Activated CD4-positive, alpha-beta T cell treated with anti-CD3 and anti-CD28 coated beads, Interleukin-2, amount 10 ng/mL, durations not matched to agents 7 days and 5 days (primary cell): Measurements from ENCODE around the gene OPTC. TPM values are rescaled to one million over a fixed set of nuclear protein-coding genes. Genes with fewer than 3 reads are reported as not detected.
"Not testable (repeated sequence)": the region's sequence is repeated elsewhere in the genome, so short reads cannot be mapped to it uniquely, and the experiment has no call there.

ENCODE experiments used
- CTCF ChIA-PET: fragments of 350-600 bp; sonication (Branson Sonifier 250); formaldehyde crosslinking; loops from one replicate; lab custom pipeline; 2021; ENCODE audit warnings: antibody characterized with exemption; lab: Charles Lee
- POLR2A ChIA-PET: fragments of 350-600 bp; sonication (Branson Sonifier 250); formaldehyde crosslinking; loops from one replicate; lab custom pipeline; 2021; ENCODE audit warnings: antibody characterized with exemption; lab: Charles Lee
- DNase-seq: peaks from one replicate; pipeline ENCODE4 v3.0.0-alpha.2; 2020
- H3K27ac Mint-ChIP-seq: one replicate; pipeline ENCODE4 v1.8.0; 2021; ENCODE audit warnings: mild to moderate bottlenecking, moderate library complexity, mixed read lengths
- H3K27me3 Mint-ChIP-seq: one replicate; pipeline ENCODE4 v1.8.0; 2021; ENCODE audit warnings: mixed read lengths
- H3K36me3 Mint-ChIP-seq: one replicate; pipeline ENCODE4 v1.8.0; 2021; ENCODE audit warnings: low read depth, mixed read lengths
- H3K4me1 Mint-ChIP-seq: one replicate; pipeline ENCODE4 v1.8.0; 2021; ENCODE audit warnings: mixed read lengths
- H3K4me3 Mint-ChIP-seq: one replicate; pipeline ENCODE4 v1.8.0; 2021; ENCODE audit warnings: mild to moderate bottlenecking, moderate library complexity, mixed read lengths
- H3K9me3 Mint-ChIP-seq: one replicate; pipeline ENCODE4 v1.8.0; 2021; ENCODE audit warnings: mixed read lengths
- total RNA-seq, 2 experiments: library from RNA; stranded (reverse); gene quantifications; one replicate each; pipeline ENCODE4 v1.2.3, GENCODE V29; 2021

Gene OPTC
- total RNA-seq, 2 experiments from 2014 or later = not detected

DNA sequence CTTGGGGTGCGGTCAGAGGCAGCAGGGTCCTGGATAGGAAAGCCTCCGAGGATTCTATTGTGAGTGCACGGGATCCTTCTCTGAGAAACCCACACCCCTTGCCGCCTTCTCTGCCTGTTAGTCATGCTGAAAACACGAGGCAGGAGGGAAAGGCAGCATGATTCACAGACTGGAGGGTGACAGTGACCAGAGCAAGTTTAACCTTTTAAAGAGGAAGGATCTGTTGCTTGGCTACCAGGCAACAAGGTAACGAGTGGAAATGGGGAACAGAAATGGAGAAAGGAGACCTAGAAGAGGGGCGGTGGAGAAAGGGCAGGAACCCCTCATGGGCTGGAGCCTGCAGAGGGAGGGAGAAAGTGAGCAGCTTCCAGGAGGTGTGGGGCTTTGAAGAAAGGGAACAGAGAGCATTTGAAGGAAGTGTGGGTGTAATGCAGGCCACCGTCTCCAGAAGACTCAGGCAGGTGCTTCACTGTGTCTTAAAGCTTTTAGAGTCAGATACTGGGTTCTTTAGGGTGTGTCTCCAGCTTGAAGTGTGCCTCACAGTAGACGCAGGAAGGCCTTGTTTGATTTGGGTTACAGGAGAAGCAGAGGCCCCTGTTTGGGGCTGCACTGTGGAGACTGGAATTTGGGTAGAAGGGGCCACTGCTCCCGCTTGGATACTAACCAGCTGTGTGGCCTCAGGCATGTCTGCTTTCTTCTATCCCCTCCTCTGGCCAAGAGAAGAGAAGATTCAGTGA lies 19.1 kb downstream of the OPTC start:
- DNase-seq = peak; percentile 30
- no peaks in the 10 kb centered on the region for H3K27me3 Mint-ChIP-seq
- no peak overlapping the region for H3K4me3 Mint-ChIP-seq
- peaks cover 27% of the 10 kb centered on the region for H3K4me1 Mint-ChIP-seq
- ChIA-PET POLR2A (interaction anchor here (0.5 kb wide), 1 partner anchor 122 kb away, joined by 7 read pairs; no protein-coding TSS in a partner anchor), CTCF (interaction anchor here (1.0 kb wide), 1 partner anchor 25 kb away, joined by 4 read pairs; no protein-coding TSS in a partner anchor)
- peak overlapping the region; percentile 87 for H3K27ac Mint-ChIP-seq
- H3K36me3 Mint-ChIP-seq = no peaks in the 10 kb centered on the region
- no peaks in the 10 kb centered on the region for H3K9me3 Mint-ChIP-seq

GRCh38 chr1:203513585-203514031 lies 19.7 kb downstream of the OPTC start:
- peaks cover 27% of the 10 kb centered on the region for H3K4me1 Mint-ChIP-seq
- ChIA-PET CTCF (interaction anchor here (1.0 to 2.1 kb wide), 2 partner anchors 9 to 26 kb away, joined by 4 to 7 read pairs; no protein-coding TSS in a partner anchor), POLR2A (interaction anchor here (0.5 kb wide), 1 partner anchor 122 kb away, joined by 7 read pairs; no protein-coding TSS in a partner anchor)
- H3K4me3 Mint-ChIP-seq = no peak overlapping the region
- H3K36me3 Mint-ChIP-seq = no peaks in the 10 kb centered on the region
- peak overlapping the region; percentile 87 for H3K27ac Mint-ChIP-seq
- no peaks in the 10 kb centered on the region for H3K27me3 Mint-ChIP-seq
- H3K9me3 Mint-ChIP-seq = no peaks in the 10 kb centered on the region
- DNase-seq = no peak

DNA sequence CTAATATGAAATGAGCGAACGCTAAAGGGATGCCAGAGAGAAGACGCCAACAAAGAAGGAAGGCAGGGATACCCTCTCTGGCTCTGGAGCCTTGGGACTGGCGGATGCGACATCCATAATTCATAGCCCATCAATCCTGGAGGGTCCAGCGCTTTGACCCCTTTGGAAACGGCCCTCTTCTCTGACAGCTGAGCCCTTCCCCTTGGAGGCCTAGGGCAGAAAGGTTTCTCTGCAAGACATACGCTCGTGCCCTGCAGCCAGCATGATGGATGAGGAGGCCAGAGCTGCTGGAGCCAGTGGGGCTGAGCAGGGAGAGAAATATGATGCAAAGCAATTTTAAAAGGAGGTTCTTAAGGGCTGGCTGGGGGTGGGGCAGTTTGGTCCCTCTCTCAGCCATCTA lies 22.2 kb downstream of the OPTC start:
- Mint-ChIP-seq H3K4me1 (peaks cover 27% of the 10 kb centered on the region), H3K4me3 (no peak overlapping the region), H3K27ac (no peak overlapping the region), H3K36me3 (no peaks in the 10 kb centered on the region), H3K9me3 (no peaks in the 10 kb centered on the region), H3K27me3 (no peaks in the 10 kb centered on the region)
- ChIA-PET POLR2A (no interaction called here), CTCF (interaction anchor here (1.0 to 2.4 kb wide), 2 partner anchors 14 to 171 kb away, joined by 3 to 9 read pairs; no protein-coding TSS in a partner anchor)
- no peak for DNase-seq

- ChIA-PET POLR2A (no interaction called here), CTCF (interaction anchor here (1.0 to 2.4 kb wide), 2 partner anchors 13 to 170 kb away, joined by 3 to 9 read pairs; no protein-coding TSS in a partner anchor)
- DNase-seq = no peak
- Mint-ChIP-seq H3K9me3 (no peaks in the 10 kb centered on the region), H3K4me3 (no peak overlapping the region), H3K36me3 (no peaks in the 10 kb centered on the region), H3K27me3 (no peaks in the 10 kb centered on the region), H3K4me1 (peaks cover 27% of the 10 kb centered on the region), H3K27ac (no peak overlapping the region)
Measured at GRCh38 chr1:203516906-203517305, 23.0 kb downstream of the OPTC start.

DNA sequence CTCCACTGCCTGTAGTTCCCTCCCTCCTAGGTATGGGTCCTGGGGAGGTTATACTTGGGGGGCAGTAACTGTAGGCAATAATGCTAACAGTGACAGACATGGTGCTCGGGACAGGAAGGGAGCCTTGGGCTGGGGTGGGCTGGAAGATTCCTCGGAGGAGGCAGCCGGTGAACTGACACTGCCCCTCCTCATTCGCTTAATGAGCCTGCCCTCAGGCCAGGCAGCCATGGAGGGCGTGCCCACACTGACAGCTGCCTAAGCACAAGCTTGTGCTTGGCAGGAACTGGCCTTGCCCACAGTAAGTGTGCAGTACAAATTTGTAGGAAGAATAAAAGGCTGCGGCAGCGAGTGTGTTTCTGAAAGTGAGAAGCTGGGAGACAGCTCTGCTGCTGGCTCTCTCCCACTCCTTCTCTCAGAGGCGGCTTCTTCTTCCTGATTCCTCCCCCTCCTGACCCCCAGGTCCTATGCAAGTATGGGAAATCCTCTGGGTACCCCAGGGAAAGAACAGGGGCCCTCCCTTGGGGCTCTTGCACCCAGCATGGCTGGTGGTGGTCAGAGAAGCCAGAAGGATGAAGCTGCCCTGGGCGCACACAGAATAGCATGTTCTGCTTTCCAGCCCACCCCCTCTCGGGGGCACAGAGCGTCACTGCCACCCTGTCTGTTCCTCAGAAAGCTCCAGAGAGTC lies 23.6 kb downstream of the OPTC start:
- H3K27ac Mint-ChIP-seq = no peak overlapping the region
- ChIA-PET POLR2A (no interaction called here), CTCF (interaction anchor here (1.3 to 2.4 kb wide), 2 partner anchors 13 to 15 kb away, joined by 6 to 9 read pairs; no protein-coding TSS in a partner anchor)
- no peaks in the 10 kb centered on the region for H3K27me3 Mint-ChIP-seq
- peaks cover 24% of the 10 kb centered on the region for H3K4me1 Mint-ChIP-seq
- H3K4me3 Mint-ChIP-seq = no peak overlapping the region
- H3K36me3 Mint-ChIP-seq = no peaks in the 10 kb centered on the region
- H3K9me3 Mint-ChIP-seq = no peaks in the 10 kb centered on the region
- no peak for DNase-seq

DNA sequence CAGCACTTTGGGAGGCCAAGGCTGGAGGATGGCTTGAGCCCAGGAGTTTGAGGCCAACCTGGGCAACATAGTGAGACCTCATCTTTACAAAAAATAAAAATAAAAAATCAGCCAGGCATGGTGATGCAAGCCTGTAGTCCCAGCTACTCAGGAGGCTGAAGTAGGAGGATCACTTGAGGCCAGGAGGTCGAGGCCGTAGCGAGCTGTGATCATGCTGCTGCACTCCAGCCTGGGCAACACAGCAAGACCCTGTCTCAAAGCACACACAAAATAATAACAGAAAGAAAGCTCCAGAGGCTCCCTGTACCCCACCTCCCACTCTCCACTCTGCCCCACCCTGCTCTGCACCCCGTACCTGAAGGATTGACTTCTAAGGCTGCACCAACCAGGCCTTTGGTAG lies 24.2 kb downstream of the OPTC start:
- CTCF ChIA-PET = interaction anchor here (0.8 to 2.4 kb wide), 3 partner anchors 12 to 214 kb away, joined by 3 to 9 read pairs (median 6); no protein-coding TSS in a partner anchor
- peaks cover 18% of the 10 kb centered on the region for H3K4me1 Mint-ChIP-seq
- POLR2A ChIA-PET, H3K9me3 Mint-ChIP-seq, H3K4me3 Mint-ChIP-seq, H3K36me3 Mint-ChIP-seq, DNase-seq, H3K27ac Mint-ChIP-seq, H3K27me3 Mint-ChIP-seq: not testable (repeated sequence)

GRCh38 chr1:203518541-203518940 lies 24.6 kb downstream of the OPTC start:
- no peaks in the 10 kb centered on the region for H3K9me3 Mint-ChIP-seq
- no peak overlapping the region for H3K4me3 Mint-ChIP-seq
- POLR2A ChIA-PET = no interaction called here
- CTCF ChIA-PET = interaction anchor here (0.8 to 1.3 kb wide), 4 partner anchors 10 to 213 kb away, joined by 3 to 6 read pairs (median 3); no protein-coding TSS in a partner anchor
- H3K27me3 Mint-ChIP-seq = no peaks in the 10 kb centered on the region
- H3K27ac Mint-ChIP-seq = no peak overlapping the region
- H3K36me3 Mint-ChIP-seq = no peaks in the 10 kb centered on the region
- no peak for DNase-seq
- H3K4me1 Mint-ChIP-seq = peaks cover 14% of the 10 kb centered on the region

GRCh38 chr1:203519053-203519840 lies 25.3 kb downstream of the OPTC start:
- no peaks in the 10 kb centered on the region for H3K36me3 Mint-ChIP-seq
- POLR2A ChIA-PET = no interaction called here
- H3K4me3 Mint-ChIP-seq = no peak overlapping the region
- H3K9me3 Mint-ChIP-seq = no peaks in the 10 kb centered on the region
- no peaks in the 10 kb centered on the region for H3K27me3 Mint-ChIP-seq
- no peak overlapping the region for H3K27ac Mint-ChIP-seq
- H3K4me1 Mint-ChIP-seq = peaks cover 7% of the 10 kb centered on the region
- DNase-seq = no peak
- CTCF ChIA-PET = interaction anchor here (0.8 to 1.6 kb wide), 5 partner anchors 9 to 213 kb away, joined by 3 to 6 read pairs (median 3); no protein-coding TSS in a partner anchor

GRCh38 chr1:203519896-203520295 lies 25.9 kb downstream of the OPTC start:
- CTCF ChIA-PET = interaction anchor here (1.6 kb wide), 1 partner anchor 13 kb away, joined by 4 read pairs; no protein-coding TSS in a partner anchor
- Mint-ChIP-seq H3K4me1 (peaks cover 3% of the 10 kb centered on the region), H3K27me3 (no peaks in the 10 kb centered on the region), H3K27ac (no peak overlapping the region), H3K36me3 (no peaks in the 10 kb centered on the region), H3K4me3 (no peak overlapping the region), H3K9me3 (no peaks in the 10 kb centered on the region)
- DNase-seq = no peak
- POLR2A ChIA-PET = no interaction called here

DNA sequence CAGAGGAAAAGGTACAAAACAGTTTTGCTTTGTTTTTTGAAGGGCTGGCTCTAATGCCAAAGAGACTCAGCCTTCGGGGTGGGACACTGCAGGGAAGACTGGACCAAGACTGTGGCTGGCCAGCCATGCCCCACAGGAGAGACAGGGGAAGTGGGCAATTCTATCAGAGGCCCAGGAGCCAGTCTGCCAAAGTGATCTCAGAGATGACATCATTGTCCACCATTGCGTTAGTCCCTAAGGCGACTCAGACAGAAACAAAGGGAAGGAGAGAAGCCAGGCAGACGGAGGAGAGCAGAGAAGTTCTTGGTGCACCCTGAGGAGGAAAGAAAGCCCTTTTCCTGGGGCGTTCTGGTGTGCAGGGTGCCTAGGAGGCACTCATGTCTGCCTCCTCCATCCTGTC lies 26.4 kb downstream of the OPTC start:
- no peaks in the 10 kb centered on the region for H3K27me3 Mint-ChIP-seq
- H3K36me3 Mint-ChIP-seq = no peaks in the 10 kb centered on the region
- DNase-seq = no peak
- POLR2A ChIA-PET = no interaction called here
- no peak overlapping the region for H3K4me3 Mint-ChIP-seq
- H3K4me1 Mint-ChIP-seq = peaks cover 2% of the 10 kb centered on the region
- no peak overlapping the region for H3K27ac Mint-ChIP-seq
- CTCF ChIA-PET = interaction anchor here (1.6 kb wide), 1 partner anchor 13 kb away, joined by 4 read pairs; no protein-coding TSS in a partner anchor
- no peaks in the 10 kb centered on the region for H3K9me3 Mint-ChIP-seq

DNA sequence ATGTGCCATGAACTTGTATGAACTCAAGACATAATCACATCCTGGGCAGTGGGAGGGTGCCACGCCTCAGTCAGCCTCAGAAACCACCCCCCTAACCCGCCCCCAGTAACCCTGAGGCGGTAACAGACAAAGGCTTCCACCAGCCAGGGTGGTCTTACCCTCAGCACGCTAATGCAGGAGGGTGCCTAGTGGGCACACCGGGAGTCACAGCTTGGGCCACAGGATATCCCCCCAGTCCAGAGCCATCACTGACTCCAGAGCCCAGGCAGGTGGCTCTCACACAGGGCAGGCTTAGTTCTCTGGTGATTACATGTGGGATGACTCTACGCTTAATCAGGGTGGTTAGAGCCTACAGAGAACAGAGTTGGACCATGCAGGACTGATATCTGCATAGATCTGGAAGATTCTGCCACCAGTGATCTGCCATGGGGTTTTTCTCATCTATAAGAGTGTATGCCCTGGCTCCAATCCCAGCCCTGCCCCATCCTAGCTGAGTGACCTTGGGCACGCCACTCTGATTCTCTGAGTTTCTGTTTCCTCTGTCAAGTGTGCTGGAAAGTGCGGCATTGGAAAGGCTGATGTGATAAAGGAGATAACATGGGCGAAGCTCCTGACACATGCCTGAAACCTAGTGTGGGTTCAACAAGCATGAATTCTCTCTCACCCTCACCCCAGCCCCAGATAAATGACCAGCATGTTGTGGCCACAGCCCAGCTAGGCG lies 27.3 kb downstream of the OPTC start:
- H3K27me3 Mint-ChIP-seq = no peaks in the 10 kb centered on the region
- no peaks in the 10 kb centered on the region for H3K4me1 Mint-ChIP-seq
- H3K4me3 Mint-ChIP-seq = no peak overlapping the region
- H3K9me3 Mint-ChIP-seq = no peaks in the 10 kb centered on the region
- no peaks in the 10 kb centered on the region for H3K36me3 Mint-ChIP-seq
- no peak overlapping the region for H3K27ac Mint-ChIP-seq
- ChIA-PET CTCF (interaction anchor here (0.8 to 1.6 kb wide), 3 partner anchors 14 to 201 kb away, joined by 3 to 5 read pairs (median 4); no protein-coding TSS in a partner anchor), POLR2A (no interaction called here)
- DNase-seq = no peak
